ENCODE data around the gene NBDY.
"Not testable (repeated sequence)": the region's sequence is repeated elsewhere in the genome, so short reads cannot be mapped to it uniquely, and the experiment has no call there.

NBDY gene

DNA sequence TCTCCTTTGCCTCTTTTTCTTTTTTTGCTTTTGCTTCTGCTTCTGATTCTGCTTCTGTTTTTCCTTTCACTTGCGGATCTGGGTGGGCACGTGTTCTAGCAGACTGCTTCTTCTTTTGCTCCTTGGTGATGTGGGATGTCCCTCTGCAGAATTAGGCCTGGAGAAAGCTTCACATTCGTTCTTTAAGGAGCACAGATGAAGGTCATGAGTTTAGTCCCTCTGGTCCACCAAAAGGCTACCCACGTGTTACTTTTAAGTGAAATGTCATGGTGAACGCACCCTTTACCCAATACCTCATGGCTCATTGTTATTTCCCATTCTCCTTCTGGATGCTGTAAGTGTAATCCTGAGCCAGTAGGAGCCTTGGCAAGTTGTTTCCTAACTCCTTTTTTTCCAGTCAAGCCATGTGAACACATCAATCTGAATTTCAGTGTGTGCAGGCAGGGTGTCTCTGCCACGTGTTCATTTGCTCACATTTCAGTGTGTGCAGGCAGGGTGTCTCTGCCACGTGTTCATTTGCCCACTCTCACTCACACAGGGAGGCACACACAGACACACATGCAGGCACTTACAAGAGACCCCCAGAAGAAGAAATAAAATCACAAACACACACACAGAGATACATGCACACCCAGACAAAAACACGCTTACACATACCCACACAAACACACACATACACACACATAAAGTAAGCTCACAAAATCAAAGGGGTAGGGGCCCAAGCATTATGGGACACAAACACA is 36.9 kb downstream of the NBDY start:
- H3K36me3 ChIP-seq (ENCODE audit: control insufficient read depth, insufficient read depth, low read length): no peaks in the 10 kb centered on the region
- no peaks in the 10 kb centered on the region for H3K9me3 ChIP-seq (ENCODE audit: control insufficient read depth, low read length)
- no peaks in the 10 kb centered on the region for H3K27me3 ChIP-seq (ENCODE audit: control insufficient read depth, insufficient read depth, low read length)
- H3K4me3 ChIP-seq (ENCODE audit: low read length): no peak overlapping the region
- no peaks in the 10 kb centered on the region for H3K4me1 ChIP-seq (ENCODE audit: control insufficient read depth, insufficient read depth, low read length)
- no peak overlapping the region for H3K9ac ChIP-seq (ENCODE audit: low read length)

DNA sequence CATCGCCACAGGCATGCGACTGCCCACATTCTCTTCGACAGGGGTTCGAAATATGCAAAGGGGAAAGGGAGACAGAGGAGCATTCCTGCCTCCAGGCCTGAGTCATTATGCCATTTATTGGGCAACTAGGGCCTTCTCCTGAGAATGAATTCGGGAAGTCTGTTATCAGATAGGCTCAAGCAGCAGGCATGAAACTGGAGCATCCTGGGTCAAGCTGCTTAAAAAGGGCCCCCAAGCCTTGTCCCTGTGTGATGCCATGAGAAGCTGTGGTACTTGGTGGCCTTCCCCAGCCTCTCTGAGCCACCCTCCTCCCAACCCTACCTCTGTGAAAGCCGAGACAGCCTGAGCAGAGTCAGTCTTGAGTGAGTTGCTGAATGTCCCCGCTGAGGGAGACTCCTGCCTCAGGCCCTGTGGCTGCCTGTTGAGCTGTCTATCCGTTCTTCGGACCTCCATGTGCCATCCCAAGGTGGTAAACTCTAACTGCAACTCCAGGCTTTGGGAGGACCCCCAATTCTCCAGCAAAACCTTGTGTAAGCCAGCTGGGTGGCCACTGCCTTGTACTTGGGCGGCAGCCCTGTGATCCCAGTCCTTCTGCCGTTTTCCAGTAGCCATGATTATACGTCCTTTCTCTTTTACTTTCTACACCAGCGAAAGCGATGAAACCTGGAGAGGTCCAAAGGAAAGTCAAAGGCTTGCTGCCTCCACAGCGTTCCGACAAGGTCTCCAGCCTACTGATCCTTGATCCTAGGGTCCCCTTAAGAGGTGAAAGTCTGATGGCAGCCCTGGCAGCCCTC is 37.7 kb downstream of the NBDY start:
- H3K9ac ChIP-seq (ENCODE audit: low read length): no peak overlapping the region

DNA sequence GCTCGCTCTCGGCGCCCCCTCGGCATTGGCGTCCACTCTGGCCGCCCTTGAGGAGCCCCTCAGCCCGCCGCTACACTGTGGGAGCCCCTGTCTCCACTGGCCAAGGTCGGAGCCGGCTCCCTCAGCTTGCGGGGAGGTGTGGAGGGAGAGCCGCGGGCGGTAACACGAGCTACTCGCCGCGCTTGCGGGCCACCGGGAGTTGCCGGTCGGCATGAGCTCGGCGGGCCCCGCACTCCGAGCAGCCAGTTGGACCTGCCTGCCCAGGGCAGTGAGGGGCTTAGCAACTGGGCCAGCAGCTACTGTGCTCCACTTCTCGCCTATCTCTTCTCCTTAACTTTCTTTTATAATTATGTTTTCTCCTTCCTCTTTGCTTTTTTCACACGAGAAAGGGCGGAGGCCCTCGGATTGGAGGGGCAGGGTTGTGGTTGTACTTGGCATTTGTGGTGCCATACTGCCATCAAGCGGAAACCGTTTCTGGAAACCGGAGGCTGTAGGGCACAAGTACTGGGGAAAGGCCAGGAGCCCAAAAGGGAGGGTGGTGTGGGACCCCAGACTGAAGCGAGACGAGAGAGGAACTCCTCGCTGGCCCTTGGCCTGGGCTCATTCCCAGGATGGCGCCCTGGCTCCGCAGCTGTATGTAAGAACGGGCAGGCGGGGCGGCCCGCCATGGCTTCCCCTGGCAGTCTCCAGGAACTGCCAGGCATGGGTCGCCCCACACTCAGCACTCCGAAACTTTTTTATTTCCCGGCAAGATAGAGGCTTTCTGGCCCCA is 38.5 kb downstream of the NBDY start:
- H3K4me3 ChIP-seq (ENCODE audit: low read length); H3K27me3 ChIP-seq (ENCODE audit: control insufficient read depth, insufficient read depth, low read length); H3K4me1 ChIP-seq (ENCODE audit: control insufficient read depth, insufficient read depth, low read length); H3K36me3 ChIP-seq (ENCODE audit: control insufficient read depth, insufficient read depth, low read length); H3K9ac ChIP-seq (ENCODE audit: low read length); H3K9me3 ChIP-seq (ENCODE audit: control insufficient read depth, low read length): not testable (repeated sequence)

More for the DNA sequence above, 37.7 kb downstream of the NBDY start:
- no peaks in the 10 kb centered on the region for H3K4me1 ChIP-seq (ENCODE audit: control insufficient read depth, insufficient read depth, low read length)
- no peak overlapping the region for H3K4me3 ChIP-seq (ENCODE audit: low read length)
- H3K9me3 ChIP-seq (ENCODE audit: control insufficient read depth, low read length): no peaks in the 10 kb centered on the region
- H3K27me3 ChIP-seq (ENCODE audit: control insufficient read depth, insufficient read depth, low read length): no peaks in the 10 kb centered on the region
- no peaks in the 10 kb centered on the region for H3K36me3 ChIP-seq (ENCODE audit: control insufficient read depth, insufficient read depth, low read length)

DNA sequence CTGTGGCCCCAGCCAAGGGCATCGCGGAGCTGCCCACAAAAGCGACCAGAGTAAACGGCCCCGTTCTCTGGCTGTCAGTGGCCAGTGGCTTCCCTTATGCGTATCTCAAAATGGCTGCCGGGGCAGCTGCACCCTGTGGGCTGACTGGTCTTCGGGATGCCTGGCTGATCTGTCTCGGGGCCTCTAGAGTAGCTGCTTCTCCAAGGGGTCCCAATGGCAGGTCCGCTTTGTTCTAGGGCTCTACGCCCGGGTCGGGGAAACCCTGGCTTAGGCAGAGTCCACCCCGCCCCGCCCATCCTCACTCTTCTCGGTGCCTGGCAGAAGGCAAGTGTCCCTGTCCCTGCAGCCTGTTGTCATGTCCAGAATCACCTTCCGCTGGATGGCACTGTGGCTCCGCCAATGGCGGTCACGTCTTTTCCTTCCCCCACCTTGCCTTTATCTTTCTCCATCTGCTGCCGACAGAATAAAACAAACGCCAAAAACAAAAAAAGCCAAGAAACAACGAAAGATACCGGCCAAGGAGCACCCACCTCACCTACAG is 39.1 kb downstream of the NBDY start:
- H3K4me1 ChIP-seq (ENCODE audit: control insufficient read depth, insufficient read depth, low read length); H3K4me3 ChIP-seq (ENCODE audit: low read length); H3K9ac ChIP-seq (ENCODE audit: low read length); H3K27me3 ChIP-seq (ENCODE audit: control insufficient read depth, insufficient read depth, low read length); H3K9me3 ChIP-seq (ENCODE audit: control insufficient read depth, low read length); H3K36me3 ChIP-seq (ENCODE audit: control insufficient read depth, insufficient read depth, low read length): not testable (repeated sequence)

DNA sequence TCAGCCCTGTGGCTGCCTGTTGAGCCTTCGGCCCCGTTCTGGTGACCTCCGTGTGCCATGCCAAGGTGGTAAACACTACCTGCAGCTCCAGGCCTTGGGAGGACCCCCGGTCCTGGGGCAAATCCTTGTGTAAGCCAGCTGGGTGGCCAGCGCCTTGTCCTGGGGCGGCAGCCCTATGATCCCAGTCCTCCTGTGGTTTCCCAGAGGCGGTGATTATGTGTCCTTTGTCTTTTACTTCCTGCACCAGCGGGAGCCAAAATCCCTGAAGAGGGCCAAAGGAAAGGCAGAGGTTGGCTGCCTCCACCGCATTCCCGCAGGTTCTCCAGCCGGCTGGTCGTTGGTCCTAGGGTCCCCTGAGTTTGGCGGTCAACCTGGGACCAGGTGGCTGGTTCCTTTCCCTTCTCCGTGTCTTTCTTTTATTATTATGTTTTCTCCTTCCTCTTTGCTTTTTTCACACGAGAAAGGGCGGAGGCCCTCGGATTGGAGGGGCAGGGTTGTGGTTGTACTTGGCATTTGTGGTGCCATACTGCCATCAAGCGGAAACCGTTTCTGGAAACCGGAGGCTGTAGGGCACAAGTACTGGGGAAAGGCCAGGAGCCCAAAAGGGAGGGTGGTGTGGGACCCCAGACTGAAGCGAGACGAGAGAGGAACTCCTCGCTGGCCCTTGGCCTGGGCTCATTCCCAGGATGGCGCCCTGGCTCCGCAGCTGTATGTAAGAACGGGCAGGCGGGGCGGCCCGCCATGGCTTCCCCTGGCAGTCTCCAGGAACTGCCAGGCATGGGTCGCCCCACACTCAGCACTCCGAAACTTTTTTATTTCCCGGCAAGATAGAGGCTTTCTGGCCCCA is 43.9 kb downstream of the NBDY start:
- not testable (repeated sequence) for H3K4me1 ChIP-seq (ENCODE audit: control insufficient read depth, insufficient read depth, low read length); H3K9ac ChIP-seq (ENCODE audit: low read length); H3K36me3 ChIP-seq (ENCODE audit: control insufficient read depth, insufficient read depth, low read length); H3K4me3 ChIP-seq (ENCODE audit: low read length); H3K9me3 ChIP-seq (ENCODE audit: control insufficient read depth, low read length); H3K27me3 ChIP-seq (ENCODE audit: control insufficient read depth, insufficient read depth, low read length)

DNA sequence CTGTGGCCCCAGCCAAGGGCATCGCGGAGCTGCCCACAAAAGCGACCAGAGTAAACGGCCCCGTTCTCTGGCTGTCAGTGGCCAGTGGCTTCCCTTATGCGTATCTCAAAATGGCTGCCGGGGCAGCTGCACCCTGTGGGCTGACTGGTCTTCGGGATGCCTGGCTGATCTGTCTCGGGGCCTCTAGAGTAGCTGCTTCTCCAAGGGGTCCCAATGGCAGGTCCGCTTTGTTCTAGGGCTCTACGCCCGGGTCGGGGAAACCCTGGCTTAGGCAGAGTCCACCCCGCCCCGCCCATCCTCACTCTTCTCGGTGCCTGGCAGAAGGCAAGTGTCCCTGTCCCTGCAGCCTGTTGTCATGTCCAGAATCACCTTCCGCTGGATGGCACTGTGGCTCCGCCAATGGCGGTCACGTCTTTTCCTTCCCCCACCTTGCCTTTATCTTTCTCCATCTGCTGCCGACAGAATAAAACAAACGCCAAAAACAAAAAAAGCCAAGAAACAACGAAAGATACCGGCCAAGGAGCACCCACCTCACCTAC is 44.5 kb downstream of the NBDY start:
- H3K9ac ChIP-seq (ENCODE audit: low read length); H3K4me1 ChIP-seq (ENCODE audit: control insufficient read depth, insufficient read depth, low read length); H3K4me3 ChIP-seq (ENCODE audit: low read length); H3K9me3 ChIP-seq (ENCODE audit: control insufficient read depth, low read length); H3K27me3 ChIP-seq (ENCODE audit: control insufficient read depth, insufficient read depth, low read length); H3K36me3 ChIP-seq (ENCODE audit: control insufficient read depth, insufficient read depth, low read length): not testable (repeated sequence)

DNA sequence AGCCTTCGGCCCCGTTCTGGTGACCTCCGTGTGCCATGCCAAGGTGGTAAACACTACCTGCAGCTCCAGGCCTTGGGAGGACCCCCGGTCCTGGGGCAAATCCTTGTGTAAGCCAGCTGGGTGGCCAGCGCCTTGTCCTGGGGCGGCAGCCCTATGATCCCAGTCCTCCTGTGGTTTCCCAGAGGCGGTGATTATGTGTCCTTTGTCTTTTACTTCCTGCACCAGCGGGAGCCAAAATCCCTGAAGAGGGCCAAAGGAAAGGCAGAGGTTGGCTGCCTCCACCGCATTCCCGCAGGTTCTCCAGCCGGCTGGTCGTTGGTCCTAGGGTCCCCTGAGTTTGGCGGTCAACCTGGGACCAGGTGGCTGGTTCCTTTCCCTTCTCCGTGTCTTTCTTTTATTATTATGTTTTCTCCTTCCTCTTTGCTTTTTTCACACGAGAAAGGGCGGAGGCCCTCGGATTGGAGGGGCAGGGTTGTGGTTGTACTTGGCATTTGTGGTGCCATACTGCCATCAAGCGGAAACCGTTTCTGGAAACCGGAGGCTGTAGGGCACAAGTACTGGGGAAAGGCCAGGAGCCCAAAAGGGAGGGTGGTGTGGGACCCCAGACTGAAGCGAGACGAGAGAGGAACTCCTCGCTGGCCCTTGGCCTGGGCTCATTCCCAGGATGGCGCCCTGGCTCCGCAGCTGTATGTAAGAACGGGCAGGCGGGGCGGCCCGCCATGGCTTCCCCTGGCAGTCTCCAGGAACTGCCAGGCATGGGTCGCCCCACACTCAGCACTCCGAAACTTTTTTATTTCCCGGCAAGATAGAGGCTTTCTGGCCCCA is 49.3 kb downstream of the NBDY start:
- H3K9ac ChIP-seq (ENCODE audit: low read length); H3K9me3 ChIP-seq (ENCODE audit: control insufficient read depth, low read length); H3K36me3 ChIP-seq (ENCODE audit: control insufficient read depth, insufficient read depth, low read length); H3K27me3 ChIP-seq (ENCODE audit: control insufficient read depth, insufficient read depth, low read length); H3K4me3 ChIP-seq (ENCODE audit: low read length); H3K4me1 ChIP-seq (ENCODE audit: control insufficient read depth, insufficient read depth, low read length): not testable (repeated sequence)

DNA sequence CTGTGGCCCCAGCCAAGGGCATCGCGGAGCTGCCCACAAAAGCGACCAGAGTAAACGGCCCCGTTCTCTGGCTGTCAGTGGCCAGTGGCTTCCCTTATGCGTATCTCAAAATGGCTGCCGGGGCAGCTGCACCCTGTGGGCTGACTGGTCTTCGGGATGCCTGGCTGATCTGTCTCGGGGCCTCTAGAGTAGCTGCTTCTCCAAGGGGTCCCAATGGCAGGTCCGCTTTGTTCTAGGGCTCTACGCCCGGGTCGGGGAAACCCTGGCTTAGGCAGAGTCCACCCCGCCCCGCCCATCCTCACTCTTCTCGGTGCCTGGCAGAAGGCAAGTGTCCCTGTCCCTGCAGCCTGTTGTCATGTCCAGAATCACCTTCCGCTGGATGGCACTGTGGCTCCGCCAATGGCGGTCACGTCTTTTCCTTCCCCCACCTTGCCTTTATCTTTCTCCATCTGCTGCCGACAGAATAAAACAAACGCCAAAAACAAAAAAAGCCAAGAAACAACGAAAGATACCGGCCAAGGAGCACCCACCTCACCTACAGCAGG is 50.0 kb downstream of the NBDY start:
- H3K4me3 ChIP-seq (ENCODE audit: low read length); H3K9me3 ChIP-seq (ENCODE audit: control insufficient read depth, low read length); H3K36me3 ChIP-seq (ENCODE audit: control insufficient read depth, insufficient read depth, low read length); H3K9ac ChIP-seq (ENCODE audit: low read length); H3K4me1 ChIP-seq (ENCODE audit: control insufficient read depth, insufficient read depth, low read length); H3K27me3 ChIP-seq (ENCODE audit: control insufficient read depth, insufficient read depth, low read length): not testable (repeated sequence)

DNA sequence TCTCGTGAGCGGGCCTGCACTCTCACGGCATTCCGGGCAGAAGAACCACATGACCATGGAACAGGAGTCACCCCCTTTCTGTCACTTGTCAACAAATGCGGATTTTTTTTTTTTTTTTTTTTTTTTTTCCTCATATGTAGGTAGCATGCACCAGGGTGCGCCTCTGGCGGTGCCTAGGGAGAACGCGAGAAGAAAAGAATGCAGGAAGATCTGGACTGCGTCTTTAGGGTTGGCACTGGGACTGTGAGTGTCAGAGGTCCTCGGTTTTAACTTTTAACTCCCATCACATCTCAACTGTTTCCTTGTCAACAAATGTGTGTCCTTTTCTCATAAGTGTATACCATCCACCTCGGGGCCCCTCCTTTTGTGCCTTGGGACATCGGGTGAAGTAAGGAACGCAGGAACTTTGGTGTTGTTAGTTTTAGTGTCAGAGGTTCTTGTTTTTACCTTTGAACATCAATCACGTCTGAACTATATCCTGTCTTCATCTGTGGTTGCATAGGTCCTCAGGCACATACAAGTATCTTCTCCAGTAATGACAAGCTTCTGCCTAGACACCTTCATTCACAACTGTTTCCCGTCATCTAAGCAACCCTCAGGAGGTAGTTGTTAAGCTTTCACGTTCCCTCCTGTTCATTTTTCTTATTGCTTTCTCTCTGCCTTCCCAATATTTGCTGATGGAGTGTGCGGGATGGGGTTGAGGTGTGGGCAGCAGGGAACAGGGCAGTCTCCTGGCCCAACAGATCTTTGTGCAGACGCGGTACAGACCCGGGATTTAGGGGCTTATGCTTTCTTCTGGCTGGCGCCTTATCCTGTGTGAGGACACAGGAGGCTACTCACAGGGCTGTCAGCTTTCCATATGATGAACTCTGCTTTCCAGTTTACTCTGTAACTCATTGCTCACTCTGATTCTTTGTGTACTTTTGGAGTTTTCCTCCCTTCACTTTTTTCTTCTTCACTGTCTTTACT is 51.9 kb downstream of the NBDY start:
- H3K36me3 ChIP-seq (ENCODE audit: control insufficient read depth, insufficient read depth, low read length): not testable (repeated sequence)

DNA sequence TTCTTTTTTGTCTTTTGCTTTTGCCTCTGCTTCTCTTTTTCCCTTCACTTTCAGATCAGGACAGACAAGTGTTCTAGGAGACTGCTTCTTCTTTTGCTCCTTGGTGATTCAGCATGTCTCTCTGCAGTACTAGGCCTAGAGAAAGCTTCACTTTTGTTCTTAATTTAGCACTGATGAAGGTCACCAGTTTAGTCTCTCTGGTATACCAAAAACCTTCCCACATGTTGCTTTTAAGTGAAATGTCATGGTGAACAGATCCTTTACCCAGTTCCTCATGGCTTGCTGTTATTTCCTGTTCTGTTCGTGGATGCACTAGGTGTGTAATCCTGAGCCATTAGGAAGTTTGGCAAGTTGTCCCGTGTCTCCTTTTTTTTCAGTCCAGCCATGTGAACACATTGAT is 53.3 kb downstream of the NBDY start:
- Histone ChIP-seq H3K36me3 (ENCODE audit: control insufficient read depth, insufficient read depth, low read length) (no peaks in the 10 kb centered on the region), H3K4me3 (ENCODE audit: low read length) (no peak overlapping the region), H3K27me3 (ENCODE audit: control insufficient read depth, insufficient read depth, low read length) (no peaks in the 10 kb centered on the region), H3K9ac (ENCODE audit: low read length) (no peak overlapping the region), H3K9me3 (ENCODE audit: control insufficient read depth, low read length) (no peaks in the 10 kb centered on the region), H3K4me1 (ENCODE audit: control insufficient read depth, insufficient read depth, low read length) (no peaks in the 10 kb centered on the region)

More for the DNA sequence above, 51.9 kb downstream of the NBDY start:
- H3K9ac ChIP-seq (ENCODE audit: low read length); H3K4me1 ChIP-seq (ENCODE audit: control insufficient read depth, insufficient read depth, low read length); H3K4me3 ChIP-seq (ENCODE audit: low read length); H3K9me3 ChIP-seq (ENCODE audit: control insufficient read depth, low read length); H3K27me3 ChIP-seq (ENCODE audit: control insufficient read depth, insufficient read depth, low read length): not testable (repeated sequence)

Data from mucosa of stomach (tissue), 1 donor.